C4-2B (cell line): ENCODE data around the gene GMPR.
A peak's percentile ranks its signal among the peaks of the same experiment; 100 is the strongest.

Source experiments
- H3K27ac ChIP-seq: fragments of 450-650 bp; 2 replicates; pipeline ENCODE4 v1.5.1; 2017
- CTCF ChIP-seq: fragments of 450-650 bp; conservative IDR thresholded peaks from 2 replicates; pipeline ENCODE4 v1.5.1; 2017; ENCODE audit warnings: mild to moderate bottlenecking
- ZFX ChIP-seq: fragments of 450-650 bp; IDR thresholded peaks from 2 replicates; pipeline ENCODE4 v1.6.1; 2017

The GMPR gene

GRCh38 chr6:16282370-16282769 is 44.0 kb downstream of the GMPR start:
- TF ChIP-seq CTCF (no peak), ZFX (no peak)
- H3K27ac ChIP-seq, result no peak overlapping the region

- TF ChIP-seq ZFX (no peak), CTCF (no peak)
- no peak overlapping the region for H3K27ac ChIP-seq
Observed at GRCh38 chr6:16284472-16284871, 46.1 kb downstream of the GMPR start.

GRCh38 chr6:16285467-16286150 is 47.2 kb downstream of the GMPR start:
- TF ChIP-seq CTCF, result no peak
- no peak for TF ChIP-seq ZFX
- no peak overlapping the region for H3K27ac ChIP-seq

GRCh38 chr6:16286151-16286522 is 47.8 kb downstream of the GMPR start:
- no peak overlapping the region for H3K27ac ChIP-seq
- TF ChIP-seq CTCF, result peak; percentile 88
- TF ChIP-seq ZFX, result no peak

- TF ChIP-seq CTCF (no peak), ZFX (no peak)
- H3K27ac ChIP-seq, result no peak overlapping the region
Observed at GRCh38 chr6:16288163-16288562, 49.8 kb downstream of the GMPR start.

- TF ChIP-seq ZFX (no peak), CTCF (no peak)
- H3K27ac ChIP-seq, result no peak overlapping the region
Observed at GRCh38 chr6:16291739-16292138, 53.4 kb downstream of the GMPR start.

- H3K27ac ChIP-seq, result no peak overlapping the region
- TF ChIP-seq CTCF (no peak), ZFX (no peak)
Observed at GRCh38 chr6:16292432-16292831, 54.0 kb downstream of the GMPR start.
